Cardiac muscle cell (in vitro differentiated cells and primary cell): ENCODE measurements around the gene IMP4. TPM values are rescaled to one million over a fixed set of nuclear protein-coding genes. Genes with fewer than 3 reads are reported as not detected.

ENCODE experiments used
- DNase-seq, 2 donors: peaks; one replicate each; pipeline versions ENCODE4 v3.0.0 to v3.0.0-alpha.2; 2010 to 2017; ENCODE audit warnings: low read depth in 1 of 2, low spot score in 1 of 2
- H3K27ac ChIP-seq: fragments of 200-600 bp; sonication (generic); 2 replicates; pipeline ENCODE4 v1.5.1; 2016
- H3K27me3 ChIP-seq: fragments of 200-600 bp; sonication (generic); 2 replicates; pipeline ENCODE4 v1.6.0; 2016; ENCODE audit warnings: control low read depth
- H3K36me3 ChIP-seq: fragments of 200-600 bp; sonication (generic); 2 replicates; pipeline ENCODE4 v1.5.1; 2016; ENCODE audit warnings: control low read depth
- H3K4me1 ChIP-seq: fragments of 200-600 bp; sonication (generic); 2 replicates; pipeline ENCODE4 v1.8.1; 2017; ENCODE audit warnings: low read depth, mild to moderate bottlenecking, mixed run types
- H3K4me3 ChIP-seq: fragments of 200-600 bp; sonication (generic); 2 replicates; pipeline ENCODE4 v1.5.1; 2016; ENCODE audit warnings: mild to moderate bottlenecking
- H3K9me3 ChIP-seq: fragments of 200-600 bp; sonication (generic); 2 replicates; pipeline ENCODE4 v1.5.1; 2017; ENCODE audit warnings: low read depth, mild to moderate bottlenecking, control low read depth
- polyA plus RNA-seq: library from polyadenylated mRNA; unstranded; fragments of >200 nt; fragmentation: Nextera tagmentation; extraction: Ambion mirVana; gene quantifications from 2 replicates; pipeline ENCODE4 v1.2.1, GENCODE V29; 2016
- total RNA-seq: library from RNA; depleted of rRNA; stranded (reverse); fragments of >200 nt; gene quantifications from 2 replicates; pipeline ENCODE4 v1.2.3, GENCODE V29; 2016
- TF ChIP-seq, protein P1 (sequence below): IDR thresholded peaks from 2 replicates; pipeline ENCODE4 v1.5.1; 2012; ENCODE audit warnings: low read depth, mild to moderate bottlenecking, low read length

IMP4 gene, protein sequence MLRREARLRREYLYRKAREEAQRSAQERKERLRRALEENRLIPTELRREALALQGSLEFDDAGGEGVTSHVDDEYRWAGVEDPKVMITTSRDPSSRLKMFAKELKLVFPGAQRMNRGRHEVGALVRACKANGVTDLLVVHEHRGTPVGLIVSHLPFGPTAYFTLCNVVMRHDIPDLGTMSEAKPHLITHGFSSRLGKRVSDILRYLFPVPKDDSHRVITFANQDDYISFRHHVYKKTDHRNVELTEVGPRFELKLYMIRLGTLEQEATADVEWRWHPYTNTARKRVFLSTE
- total RNA-seq, result 91.5 and 92.4 TPM in 2 replicates
- 65.2 and 90.1 TPM in 2 replicates for polyA plus RNA-seq

DNA sequence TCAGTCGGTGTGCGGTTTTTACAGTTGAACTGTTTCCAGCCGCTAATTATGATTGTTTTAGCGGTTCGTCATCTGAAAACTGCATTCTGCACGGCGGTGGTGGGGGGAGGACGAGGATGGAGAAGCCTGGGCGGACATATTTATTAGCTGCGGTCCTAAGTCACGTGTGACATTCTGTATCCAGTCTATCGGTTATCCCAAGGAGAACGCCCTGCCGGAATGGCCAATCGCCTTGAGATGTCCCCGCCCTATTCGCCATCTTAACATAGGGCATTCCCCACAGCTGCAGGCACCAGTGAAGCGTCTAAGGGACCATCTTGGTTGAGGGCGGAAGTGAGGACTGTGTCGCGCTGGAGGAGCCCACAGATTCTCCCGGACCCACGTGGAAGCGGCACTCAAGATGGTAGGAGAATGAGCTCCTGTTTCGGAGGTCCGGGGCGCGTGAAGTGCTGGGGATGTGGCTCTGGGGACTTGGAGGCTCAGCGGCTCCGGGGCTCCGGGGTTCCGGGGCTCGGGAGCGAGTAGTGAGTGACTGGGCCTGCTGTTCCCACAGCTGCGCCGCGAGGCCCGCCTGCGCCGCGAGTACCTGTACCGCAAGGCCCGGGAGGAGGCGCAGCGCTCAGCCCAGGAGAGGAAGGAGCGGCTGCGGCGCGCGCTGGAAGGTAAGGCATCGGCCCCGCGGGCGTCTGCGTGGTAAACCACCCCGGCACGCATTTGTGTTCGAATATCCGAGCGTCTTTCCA is at the start of gene IMP4:
TSS of gene IMP4 (plus strand) at position 365 of the 743 bp plus-strand sequence. CDS start at position 401, 36 bp downstream.
- no peaks in the 10 kb centered on the region for H3K27me3 ChIP-seq
- no peaks in the 10 kb centered on the region for H3K9me3 ChIP-seq
- H3K36me3 ChIP-seq, result peaks cover 29% of the 10 kb centered on the region
- TF ChIP-seq, protein P1, sequence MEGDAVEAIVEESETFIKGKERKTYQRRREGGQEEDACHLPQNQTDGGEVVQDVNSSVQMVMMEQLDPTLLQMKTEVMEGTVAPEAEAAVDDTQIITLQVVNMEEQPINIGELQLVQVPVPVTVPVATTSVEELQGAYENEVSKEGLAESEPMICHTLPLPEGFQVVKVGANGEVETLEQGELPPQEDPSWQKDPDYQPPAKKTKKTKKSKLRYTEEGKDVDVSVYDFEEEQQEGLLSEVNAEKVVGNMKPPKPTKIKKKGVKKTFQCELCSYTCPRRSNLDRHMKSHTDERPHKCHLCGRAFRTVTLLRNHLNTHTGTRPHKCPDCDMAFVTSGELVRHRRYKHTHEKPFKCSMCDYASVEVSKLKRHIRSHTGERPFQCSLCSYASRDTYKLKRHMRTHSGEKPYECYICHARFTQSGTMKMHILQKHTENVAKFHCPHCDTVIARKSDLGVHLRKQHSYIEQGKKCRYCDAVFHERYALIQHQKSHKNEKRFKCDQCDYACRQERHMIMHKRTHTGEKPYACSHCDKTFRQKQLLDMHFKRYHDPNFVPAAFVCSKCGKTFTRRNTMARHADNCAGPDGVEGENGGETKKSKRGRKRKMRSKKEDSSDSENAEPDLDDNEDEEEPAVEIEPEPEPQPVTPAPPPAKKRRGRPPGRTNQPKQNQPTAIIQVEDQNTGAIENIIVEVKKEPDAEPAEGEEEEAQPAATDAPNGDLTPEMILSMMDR, result peak; percentile 43
- H3K27ac ChIP-seq, result peak within 1 kb of the TSS; percentile 71
- peak; percentile 99 to 100 for DNase-seq
- peak within 1 kb of the TSS; percentile 55 for H3K4me3 ChIP-seq
- H3K4me1 ChIP-seq, result peaks cover 8% of the 10 kb centered on the region

DNA sequence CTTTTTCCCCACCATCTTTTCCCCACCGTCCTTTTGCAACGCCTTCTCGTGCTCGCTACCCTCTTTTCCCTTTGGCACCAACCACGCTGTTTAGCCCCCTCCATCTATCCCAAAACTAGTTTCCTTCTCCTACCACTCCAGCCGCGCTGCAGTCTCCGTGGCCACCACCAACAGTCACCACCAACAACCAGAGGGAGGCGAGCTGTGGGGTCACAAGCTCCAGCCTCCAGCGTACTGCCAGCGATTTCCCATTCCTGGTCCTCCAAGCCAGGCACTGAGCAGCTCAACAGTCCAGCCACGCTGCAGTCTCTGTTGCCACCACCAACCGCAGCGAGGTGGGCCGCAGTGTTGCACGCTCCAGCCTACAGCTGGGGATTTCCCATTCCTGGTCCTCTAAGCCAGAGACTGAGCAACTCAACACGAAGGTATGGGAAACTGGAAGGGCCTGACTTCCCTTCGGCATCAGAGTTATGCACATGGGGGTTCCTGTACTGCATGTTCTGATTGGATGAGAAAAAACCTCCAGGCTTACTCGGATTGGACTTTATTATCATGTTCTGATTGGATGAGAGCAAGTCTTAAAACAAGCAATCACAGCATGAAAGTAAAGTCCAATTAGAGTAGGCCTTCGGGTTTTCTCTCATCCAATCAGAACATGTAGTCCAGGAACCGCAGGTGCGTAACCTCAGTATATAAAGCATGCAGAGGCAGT is 42.3 kb upstream of the IMP4 start:
- TF ChIP-seq, protein P1, result no peak
- no peak for DNase-seq
- Histone ChIP-seq H3K27ac (no peak overlapping the region), H3K4me3 (no peak overlapping the region), H3K9me3 (no peaks in the 10 kb centered on the region), H3K4me1 (no peaks in the 10 kb centered on the region), H3K36me3 (no peaks in the 10 kb centered on the region), H3K27me3 (peaks cover 20% of the 10 kb centered on the region)

DNA sequence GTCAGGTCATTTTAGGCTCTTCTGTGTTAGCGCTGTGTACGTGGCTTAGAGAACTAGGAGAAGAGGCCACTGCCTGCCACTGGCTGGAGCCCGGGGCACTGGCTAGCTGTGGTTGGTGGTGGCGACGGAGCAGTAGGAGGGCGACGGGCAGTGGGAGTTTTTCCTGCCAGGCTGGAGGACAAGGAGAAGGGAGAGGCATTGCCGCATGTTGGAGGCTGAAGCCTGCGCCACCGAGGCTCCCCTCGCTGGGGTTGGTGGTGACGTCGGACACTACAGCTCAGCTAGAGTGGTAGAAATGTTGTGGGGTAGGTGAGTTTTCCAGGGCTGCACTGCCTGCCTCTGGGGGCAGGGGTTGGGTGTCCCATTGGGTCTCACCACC is 41.7 kb upstream of the IMP4 start:
- Histone ChIP-seq H3K9me3 (no peaks in the 10 kb centered on the region), H3K27me3 (peaks cover 21% of the 10 kb centered on the region), H3K27ac (no peak overlapping the region), H3K4me3 (no peak overlapping the region), H3K36me3 (no peaks in the 10 kb centered on the region), H3K4me1 (no peaks in the 10 kb centered on the region)
- TF ChIP-seq, protein P1, result no peak
- DNase-seq, result no peak

DNA sequence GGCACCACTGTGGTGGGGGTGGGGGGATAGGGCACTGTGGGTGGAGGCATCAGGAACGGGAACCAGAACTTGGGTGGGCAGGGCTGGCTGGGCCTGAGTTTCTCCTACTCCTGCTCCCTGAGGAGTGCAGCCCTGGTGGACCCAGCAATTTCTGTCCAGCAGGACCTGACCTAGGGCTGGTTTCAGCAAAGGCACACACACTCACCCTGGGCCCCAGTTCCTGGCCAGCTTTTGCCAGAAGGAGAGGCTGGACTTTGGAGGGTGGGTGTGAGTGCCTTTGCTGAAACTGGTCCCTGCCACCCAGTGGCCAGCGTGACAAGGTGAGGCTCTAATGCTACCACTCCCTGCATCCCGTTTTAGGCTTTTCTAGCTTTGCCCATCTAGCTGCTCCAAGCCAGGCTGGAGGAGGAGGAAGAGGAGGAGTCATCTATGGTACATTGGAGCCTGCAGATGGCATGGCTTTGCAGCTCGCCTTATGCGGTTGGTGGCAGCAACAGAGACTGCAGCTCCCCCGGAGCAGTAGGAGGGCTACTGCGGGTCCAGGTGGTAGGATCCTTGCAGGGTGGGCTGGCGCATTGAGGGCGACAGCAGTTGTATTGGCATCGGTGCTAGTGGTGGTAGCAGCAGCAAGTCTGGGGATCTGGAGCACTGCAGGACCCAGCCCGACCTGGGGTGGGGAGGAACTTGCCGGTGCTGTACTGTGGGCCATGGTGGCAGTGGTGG is 40.4 kb upstream of the IMP4 start:
- Histone ChIP-seq H3K36me3 (no peaks in the 10 kb centered on the region), H3K27me3 (peaks cover 16% of the 10 kb centered on the region), H3K9me3 (no peaks in the 10 kb centered on the region), H3K27ac (no peak overlapping the region), H3K4me1 (no peaks in the 10 kb centered on the region), H3K4me3 (no peak overlapping the region)
- TF ChIP-seq, protein P1, result no peak
- no peak for DNase-seq

DNA sequence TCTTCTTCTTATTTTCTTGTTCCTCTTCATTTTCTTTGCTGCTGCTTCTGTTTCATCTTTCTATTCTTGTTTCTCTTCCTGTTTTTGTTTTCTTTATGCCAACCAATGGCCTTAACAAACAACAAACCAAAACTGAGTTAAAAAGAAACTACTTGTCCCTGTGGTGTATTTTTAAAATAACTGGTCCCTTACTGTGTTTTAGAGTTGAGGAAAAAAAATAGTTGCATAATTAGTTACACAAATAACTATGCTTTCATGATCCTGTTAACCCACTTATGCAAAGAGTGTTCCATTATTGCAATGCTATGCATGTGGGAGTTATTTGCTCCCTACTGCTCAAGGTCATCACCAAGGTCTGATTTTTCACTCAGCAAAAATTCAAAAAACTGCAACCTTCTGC is 39.5 kb upstream of the IMP4 start:
- no peak for DNase-seq
- peaks cover 10% of the 10 kb centered on the region for H3K27me3 ChIP-seq
- no peaks in the 10 kb centered on the region for H3K9me3 ChIP-seq

More for the DNA sequence above, 39.5 kb upstream of the IMP4 start:
- H3K4me3 ChIP-seq, result no peak overlapping the region
- no peaks in the 10 kb centered on the region for H3K4me1 ChIP-seq
- TF ChIP-seq, protein P1, result no peak
- H3K36me3 ChIP-seq, result no peaks in the 10 kb centered on the region
- H3K27ac ChIP-seq, result no peak overlapping the region
